Subcutaneous adipose tissue (tissue), 4 donors: Measurements from ENCODE around the gene FGD5. TPM values are rescaled to one million over a fixed set of nuclear protein-coding genes. Genes with fewer than 3 reads are reported as not detected.

Experiments used
- CTCF ChIP-seq: fragments of 450-650 bp; IDR thresholded peaks from one replicate; pipeline ENCODE4 v1.5.1; 2016; ENCODE audit warnings: low read depth, mild to moderate bottlenecking, control low read depth, antibody characterized with exemption, moderate library complexity
- total RNA-seq, 4 donors: library from RNA; depleted of rRNA; stranded (reverse); fragments of >200 nt; gene quantifications; one replicate each; pipeline ENCODE4 v1.1.0, GENCODE V29; 2016

Gene FGD5
- total RNA-seq, 4 donors from 2014 or later = 18.2 to 62.9 (median 27.6) TPM

DNA sequence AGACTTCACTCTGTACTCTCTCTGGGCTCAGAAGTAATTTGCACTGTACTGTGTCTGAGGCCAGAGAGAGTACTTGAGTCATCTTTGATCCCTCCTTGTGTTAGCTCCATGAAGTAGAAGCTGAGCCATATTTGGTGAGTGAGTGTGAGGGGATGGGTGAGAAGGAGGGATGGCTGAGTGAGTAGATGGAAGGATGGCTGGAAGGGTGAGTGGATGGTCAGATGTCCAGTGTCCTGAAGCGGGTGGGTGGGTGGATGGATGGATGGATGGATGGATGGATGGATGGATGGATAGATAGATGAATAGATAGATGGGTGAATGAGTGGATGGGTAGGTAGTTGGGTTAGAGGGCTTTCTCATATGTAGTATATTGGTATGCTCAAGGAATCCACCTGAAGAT, 39.3 kb downstream of the FGD5 start:
- no peak for TF ChIP-seq CTCF

DNA sequence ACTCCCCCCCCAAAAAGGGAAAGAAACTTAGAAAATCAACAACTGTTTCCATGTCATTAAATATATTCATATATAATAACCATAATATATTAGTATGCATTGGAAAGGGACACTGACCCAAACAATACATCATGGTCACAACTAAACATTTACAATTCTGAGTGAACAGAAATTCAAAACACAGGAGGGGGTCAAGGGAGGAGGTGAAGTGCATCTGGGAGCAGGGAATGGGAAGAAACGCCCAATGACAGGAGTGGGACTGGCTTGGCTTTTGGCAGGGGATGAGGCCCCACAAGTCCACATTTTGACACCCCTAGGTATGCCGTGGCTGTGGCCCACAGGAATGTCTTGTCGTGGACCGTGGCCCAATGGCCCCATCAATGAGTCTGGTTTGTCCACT, 41.1 kb downstream of the FGD5 start:
- TF ChIP-seq CTCF = no peak

GRCh38 chr3:14861031-14861430, 42.3 kb downstream of the FGD5 start:
- no peak for TF ChIP-seq CTCF

DNA sequence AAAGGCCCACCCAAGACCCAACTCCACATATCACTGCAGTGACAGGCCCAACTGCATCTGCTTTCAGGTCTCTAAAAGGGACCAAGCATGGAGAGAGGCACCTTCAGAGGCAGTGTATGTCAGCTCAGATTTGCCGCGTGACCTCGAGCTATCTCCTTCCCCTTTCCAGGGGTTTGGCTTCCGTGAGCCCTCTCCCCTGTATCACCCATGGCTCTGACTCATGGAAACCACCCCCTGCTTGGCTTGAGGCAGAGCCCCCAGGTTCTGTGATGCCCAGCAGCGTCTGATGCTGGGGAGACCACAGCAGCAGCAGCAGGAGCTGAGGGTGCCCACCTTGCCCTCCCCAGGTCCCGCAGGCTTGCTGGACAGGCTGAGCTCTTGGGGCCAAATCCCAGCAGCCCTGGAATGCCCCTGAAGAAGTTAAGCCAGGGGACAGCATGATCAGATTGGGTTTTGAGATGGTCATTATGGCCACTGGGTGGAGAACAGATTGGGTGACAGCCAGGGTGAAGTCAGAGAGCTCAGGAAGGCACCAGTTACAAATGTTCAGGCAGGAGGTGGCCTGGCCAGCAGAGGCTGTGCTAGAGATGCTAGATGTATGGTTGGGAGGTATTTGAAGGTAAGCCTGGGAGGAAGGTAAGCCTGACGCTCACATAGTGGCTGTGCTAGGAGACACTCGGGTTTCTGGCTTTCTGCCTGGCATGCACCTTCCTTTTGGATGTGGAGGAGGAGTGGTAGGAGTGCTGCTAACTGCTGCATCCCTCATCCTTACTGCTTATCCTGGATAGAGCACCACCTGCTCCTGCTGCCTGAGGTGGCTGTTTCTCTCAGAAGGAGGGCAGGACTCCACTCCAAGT, 42.9 kb downstream of the FGD5 start:
- no peak for TF ChIP-seq CTCF

DNA sequence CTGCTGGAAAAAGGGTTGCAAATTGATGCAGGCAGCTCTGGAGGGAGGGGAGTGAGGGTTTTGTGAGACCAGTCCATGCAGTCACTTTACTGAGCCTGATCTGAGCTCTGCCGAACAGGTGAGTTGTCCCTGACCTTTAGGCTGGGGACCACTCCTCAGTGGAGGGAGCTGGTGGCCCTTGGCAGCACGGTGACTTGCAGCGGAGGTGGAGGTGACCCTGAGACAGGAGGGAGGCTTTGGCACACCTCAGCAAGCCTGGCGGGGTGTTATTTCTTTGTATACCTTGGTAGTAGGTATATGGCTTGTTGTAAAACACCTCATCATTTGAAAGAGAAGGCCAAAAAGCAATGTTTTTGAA, 43.5 kb downstream of the FGD5 start:
- no peak for TF ChIP-seq CTCF

- no peak for TF ChIP-seq CTCF
Observed at GRCh38 chr3:14862661-14863230, 44.0 kb downstream of the FGD5 start.

DNA sequence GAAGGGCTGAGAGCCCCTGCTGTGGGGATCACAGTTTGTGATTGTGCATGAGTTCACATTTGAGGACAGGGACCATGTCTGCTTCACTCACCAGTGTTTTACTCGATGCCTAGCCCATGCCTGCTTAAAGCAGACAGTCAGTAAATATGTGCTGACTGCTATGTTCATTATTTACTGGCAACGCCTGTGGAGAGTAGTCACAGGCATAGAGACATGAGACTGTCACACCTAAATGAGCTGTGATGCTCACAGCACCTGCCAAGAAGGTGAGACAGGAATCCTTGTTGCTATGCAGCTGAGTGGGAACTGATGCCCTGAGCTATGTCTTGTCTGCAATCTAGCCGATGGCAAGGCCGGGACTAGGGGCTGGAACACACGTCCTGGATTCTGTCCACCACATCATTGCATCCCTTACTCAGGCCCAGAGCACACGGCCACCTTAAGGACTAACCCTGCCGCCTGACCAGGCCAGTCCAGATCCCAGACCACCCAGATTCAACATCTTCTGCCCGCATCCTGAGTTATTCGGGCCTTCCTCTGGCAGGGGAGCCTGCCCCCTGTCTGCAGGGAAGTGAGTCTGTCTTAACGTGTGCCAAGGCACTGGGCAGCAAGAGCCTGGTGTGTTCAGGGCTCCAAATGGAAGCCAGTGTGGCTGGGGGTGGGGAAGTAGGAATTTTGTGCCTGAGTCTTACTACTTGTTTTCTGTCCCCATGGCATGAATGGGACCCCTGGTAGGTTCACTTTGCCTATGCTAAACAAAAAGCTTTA, 44.8 kb downstream of the FGD5 start:
- no peak for TF ChIP-seq CTCF
